Measurements from ENCODE around the gene MYO5B. TPM values are rescaled to one million over a fixed set of nuclear protein-coding genes. Genes with fewer than 3 reads are reported as not detected.

The MYO5B gene
- total RNA-seq, 1 donor from 2014 or later = 1.8 TPM

DNA sequence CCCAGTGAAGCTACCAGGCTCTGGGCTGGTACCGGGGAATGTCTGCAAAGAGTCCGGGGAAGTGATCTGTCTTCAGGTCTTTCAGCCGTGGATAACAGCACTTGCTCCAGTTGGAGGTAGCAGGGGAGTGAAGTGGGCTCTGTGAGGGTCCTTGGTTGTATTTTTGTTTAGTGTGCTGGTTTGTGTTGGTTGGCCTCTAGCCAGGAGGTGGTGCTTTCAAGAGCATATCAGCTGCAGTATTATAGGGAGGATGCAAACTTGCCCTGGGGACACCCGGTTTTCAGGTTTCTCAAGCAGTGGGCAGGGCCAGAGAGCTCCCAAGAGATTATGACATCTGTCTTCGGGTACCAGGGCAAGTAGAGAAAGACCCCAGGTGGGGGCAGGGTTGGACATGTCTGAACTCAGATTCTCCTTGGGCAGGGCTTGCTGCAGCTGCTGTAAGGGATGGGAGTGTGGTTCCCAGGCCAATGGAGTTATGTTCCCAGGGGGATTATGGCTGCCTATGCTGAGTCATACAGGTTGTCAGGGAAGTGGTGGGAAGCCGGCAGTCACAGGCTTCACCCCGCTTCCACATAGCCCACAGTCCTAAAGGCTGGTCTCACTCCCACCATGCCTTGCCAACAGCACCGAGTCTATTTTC lies 416.0 kb downstream of the MYO5B start:
- DNase-seq (ENCODE audit: extremely low read depth, low read depth, low spot score) = no peak

Other genes starting within 250 kb of the MYO5B start
- 0.10 and 0.18 TPM in 2 replicates for gene CFAP53, start 71.3 kb upstream of the MYO5B start, total RNA-seq
- gene MBD1, start 86.4 kb upstream of the MYO5B start, total RNA-seq = 55.2 and 65.3 TPM in 2 replicates
- 38.8 and 48.4 TPM in 2 replicates for gene CXXC1, start 92.5 kb upstream of the MYO5B start, total RNA-seq
- gene SKA1, start 179.9 kb upstream of the MYO5B start, total RNA-seq = 1.7 and 9.8 TPM in 2 replicates